GM12878 (cell line): Measurements from ENCODE around the gene C3orf70. TPM values are rescaled to one million over a fixed set of nuclear protein-coding genes. Genes with fewer than 3 reads are reported as not detected.

ENCODE experiments used
- ATAC-seq: fragments of 200-7000 bp; cut with Tn5 transposase; 3 replicates; pipeline ENCODE4 v1.9.1; 2020; ENCODE audit warnings: mild to moderate bottlenecking, moderate library complexity
- BruUV-seq: library from RNA; stranded (reverse); fragments of 400-500 nt; replicated peaks from 2 replicates; lab custom pipeline; 2021; lab: Mats Ljungman, UMichigan
- CTCF ChIA-PET: fragments of 300-600 bp; sonication (Branson Sonifier 250); formaldehyde crosslinking; extraction: SDS; loops from one replicate; lab custom pipeline; 2021; ENCODE audit warnings: inconsistent platforms; lab: Yijun Ruan, JAX
- POLR2A ChIA-PET: fragments of 350-600 bp; formaldehyde crosslinking; extraction: SDS; loops from one replicate; lab custom pipeline; 2021; ENCODE audit warnings: inconsistent platforms; lab: Charles Lee
- RAD21 ChIA-PET: fragments of 300-600 bp; sonication (Branson Sonifier 250); formaldehyde crosslinking; loops from one replicate; lab custom pipeline; 2023; ENCODE audit warnings: antibody characterized with exemption; ENCODE audit not compliant: unreplicated experiment; lab: Charles Lee
- SMC1A ChIA-PET: fragments of 300-600 bp; sonication (Branson Sonifier 250); formaldehyde crosslinking; loops from one replicate; lab custom pipeline; 2023; ENCODE audit not compliant: unreplicated experiment, uncharacterized antibody; lab: Charles Lee
- DNase-seq: peaks from one replicate; pipeline ENCODE4 v3.0.0-alpha.2; 2011; ENCODE audit warnings: low read depth, low spot score
- FAIRE-seq: peaks from 3 replicates; lab custom pipeline; 2011; peaks lifted over from hg19 to GRCh38; lab: Jason Lieb, UNC
- H2AFZ ChIP-seq: 2 replicates; pipeline ENCODE4 v1.6.0; 2011; ENCODE audit warnings: low read depth, low read length, control low read depth; ENCODE audit not compliant: control insufficient read depth
- H3K27ac ChIP-seq: 2 replicates; pipeline ENCODE4 v1.5.1; 2011; ENCODE audit warnings: control low read depth; ENCODE audit not compliant: control insufficient read depth, insufficient read depth
- H3K27me3 ChIP-seq, 2 experiments: replicated peaks in 1 of 2; 2 replicates each; pipeline versions ENCODE4 v1.6.0 to v1.6.1; 2011; ENCODE audit warnings: low read length in 1 of 2; ENCODE audit not compliant: control insufficient read depth in 2 of 2, insufficient read depth in 2 of 2
- H3K36me3 ChIP-seq, 2 experiments: 2 replicates each; pipeline ENCODE4 v1.5.1; 2011; ENCODE audit warnings: low read length in 1 of 2; ENCODE audit not compliant: control insufficient read depth in 2 of 2, insufficient read depth in 2 of 2
- H3K4me1 ChIP-seq: 2 replicates; pipeline ENCODE4 v1.6.1; 2011; ENCODE audit warnings: mild to moderate bottlenecking, low read length, moderate library complexity, mixed read lengths; ENCODE audit not compliant: control insufficient read depth, insufficient read depth
- H3K4me2 ChIP-seq: 2 replicates; pipeline ENCODE4 v1.6.0; 2011; ENCODE audit warnings: control low read depth; ENCODE audit not compliant: control insufficient read depth, insufficient read depth
- H3K4me3 ChIP-seq: fragments of 200-600 bp; sonication (generic); 2 replicates; pipeline ENCODE4 v1.5.1; 2016
- H3K79me2 ChIP-seq: 2 replicates; pipeline ENCODE4 v1.6.0; 2011; ENCODE audit warnings: low read length; ENCODE audit not compliant: control insufficient read depth, insufficient read depth
- H3K9ac ChIP-seq: 2 replicates; pipeline ENCODE4 v1.8.0; 2011; ENCODE audit warnings: low read length, control low read depth, mixed read lengths; ENCODE audit not compliant: control insufficient read depth, insufficient read depth
- H3K9me3 ChIP-seq: replicated peaks from 3 replicates; pipeline ENCODE4 v1.5.1; 2011; ENCODE audit warnings: mild to moderate bottlenecking, low read length; ENCODE audit not compliant: control insufficient read depth, insufficient read depth
- H4K20me1 ChIP-seq: 2 replicates; pipeline ENCODE4 v1.6.0; 2011; ENCODE audit not compliant: control insufficient read depth, insufficient read depth
- ASH2L ChIP-seq: fragments of 300-600, 200-600 bp; sonication (generic); IDR thresholded peaks from 2 replicates; pipeline ENCODE4 v1.6.1; 2017; ENCODE audit warnings: low read depth, mild to moderate bottlenecking, borderline replicate concordance
- BMI1 ChIP-seq: fragments of 450-650 bp; IDR thresholded peaks from 2 replicates; pipeline ENCODE4 v1.6.1; 2016; ENCODE audit warnings: mild to moderate bottlenecking, moderate library complexity, borderline replicate concordance
- ESRRA ChIP-seq: IDR thresholded peaks from 2 replicates; pipeline ENCODE4 v1.6.1; 2012; ENCODE audit warnings: mild to moderate bottlenecking, low read length, improper control_type of control experiment
- IKZF1 ChIP-seq: fragments of 450-650 bp; conservative IDR thresholded peaks from 2 replicates; pipeline ENCODE4 v1.6.1; 2017; ENCODE audit warnings: antibody characterized with exemption, mild to moderate bottlenecking
- JUNB ChIP-seq: IDR thresholded peaks from 2 replicates; pipeline ENCODE4 v1.6.1; 2016; ENCODE audit warnings: antibody characterized with exemption, mild to moderate bottlenecking
- MLLT1 ChIP-seq: fragments of 450-650 bp; IDR thresholded peaks from 2 replicates; pipeline ENCODE4 v1.6.1; 2016; ENCODE audit warnings: mild to moderate bottlenecking
- RAD21 ChIP-seq: IDR thresholded peaks from 2 replicates; pipeline ENCODE4 v1.6.1; 2011; ENCODE audit warnings: mild to moderate bottlenecking, low read depth, low read length, moderate library complexity; ENCODE audit not compliant: insufficient read depth
- SIN3A ChIP-seq: IDR thresholded peaks from 2 replicates; pipeline ENCODE4 v1.6.1; 2012; ENCODE audit warnings: low read depth, low read length, improper control_type of control experiment
- SREBF2 ChIP-seq: IDR thresholded peaks from 2 replicates; pipeline ENCODE4 v1.6.1; 2012; ENCODE audit warnings: mild to moderate bottlenecking, low read length
- SUPT20H ChIP-seq: IDR thresholded peaks from 2 replicates; pipeline ENCODE4 v1.6.1; 2011; ENCODE audit warnings: low read depth, mild to moderate bottlenecking, low read length, moderate library complexity, borderline replicate concordance; ENCODE audit not compliant: control insufficient read depth
- WGBS: methylation state at CpG from one replicate; pipeline ENCODE4 v1.1.6; 2016; ENCODE audit warnings: low lambda C conversion rate; ENCODE audit not compliant: insufficient replicate concordance, insufficient coverage; ENCODE audit errors: missing lambda C conversion rate; 5-methylcytosine and 5-hydroxymethylcytosine counted together
- in situ Hi-C: fragments of 300-500 bp; cut with MboI; formaldehyde crosslinking; loops from 9 replicates; pipeline ENCODE4 v1.14.3; 2018; ENCODE audit warnings: mixed read lengths
- intact Hi-C: fragments of 100-400 bp; cut with micrococcal nuclease; formaldehyde crosslinking; loops from one replicate; pipeline ENCODE4 v1.14.2; 2022; ENCODE audit not compliant: unreplicated experiment
- polyA plus RNA-seq, 11 experiments: library from polyadenylated mRNA; depleted of rRNA in 4 of 11; unstranded in 6 of 11; stranded (reverse) in 5 of 11; fragments of >200 nt; fragmentation: Nextera tagmentation in 4 of 11; fragmentation: Illumina TruSeq in 1 of 11; extraction: Ambion mirVana in 4 of 11; extraction: Trizol in 1 of 11; gene quantifications; 1 replicate in 1 of 11; 2 replicates in 10 of 11; pipeline versions ENCODE4 v1.2.1 to v1.2.3, GENCODE V29; 2011 to 2016; ENCODE audit warnings: inconsistent platforms in 2 of 11, missing spikeins in 2 of 11, low read depth in 1 of 11
- total RNA-seq, 4 experiments: library from RNA; depleted of rRNA in 3 of 4; stranded (reverse); fragments of >200 nt in 3 of 4; fragmentation: Illumina TruSeq in 1 of 4; extraction: Trizol in 1 of 4; gene quantifications; 2 replicates each; pipeline versions ENCODE4 v1.2.1 to v1.2.3, GENCODE V29; 2013 to 2021
- TF ChIP-seq, protein P1 (sequence below): IDR thresholded peaks from 2 replicates; pipeline ENCODE4 v1.6.1; 2012; ENCODE audit warnings: low read depth, low read length, improper control_type of control experiment

The C3orf70 gene
- total and polyA plus RNA-seq, 10 of the 15 experiments (the other 5 are each of a cell fraction or from before 2014, with no cell fraction given), result 0.03 to 0.04 TPM; not detected in 8

GRCh38 chr3:185069037-185070030, 83.5 kb downstream of the C3orf70 start (continued):
- TF ChIP-seq SUPT20H, result no peak
- TF ChIP-seq BMI1, result no peak
- no peak for TF ChIP-seq MLLT1
- TF ChIP-seq ESRRA, result no peak

DNA sequence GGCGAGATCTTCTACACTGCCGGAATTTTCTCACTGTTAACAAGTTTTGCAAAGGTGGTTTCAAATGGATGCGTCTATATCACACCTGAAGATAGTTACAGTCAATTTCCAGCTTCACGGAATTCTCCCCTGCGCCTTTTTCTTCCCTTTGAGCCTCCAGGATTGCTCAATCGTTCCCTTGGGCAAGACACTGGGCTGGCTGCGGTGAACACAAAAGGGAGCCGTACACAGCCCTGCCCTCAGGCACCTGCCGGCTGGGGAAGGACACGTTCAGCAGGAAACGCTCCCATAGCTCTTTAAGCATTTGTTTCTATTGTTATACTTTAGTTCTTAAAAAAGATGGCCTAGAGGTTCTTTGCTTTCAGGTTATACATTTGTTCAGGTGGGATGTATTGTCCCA, 85.7 kb downstream of the C3orf70 start:
- no peak overlapping the region for H3K4me3 ChIP-seq
- no TSS peak for BruUV-seq
- in situ Hi-C loops, result no loop called here
- H2AFZ ChIP-seq, result no peak overlapping the region
- H3K4me2 ChIP-seq, result no peak overlapping the region
- no peaks in the 10 kb centered on the region for H4K20me1 ChIP-seq
- RAD21 ChIA-PET, result no interaction called here
- H3K9ac ChIP-seq, result no peak overlapping the region
- H3K4me1 ChIP-seq, result no peaks in the 10 kb centered on the region
- no peaks in the 10 kb centered on the region for H3K79me2 ChIP-seq
- H3K9me3 ChIP-seq, result no peaks in the 10 kb centered on the region
- WGBS, result 88% methylated on average over 11 of the region's 11 CpGs
- FAIRE-seq, result no peak
- DNase-seq, result no peak
- POLR2A ChIA-PET, result no interaction called here
- intact Hi-C loops, result no loop called here
- H3K27ac ChIP-seq, result no peak overlapping the region
- CTCF ChIA-PET, result no interaction called here
- no peaks in the 10 kb centered on the region for H3K36me3 ChIP-seq
- SMC1A ChIA-PET, result no interaction called here
- no peak for ATAC-seq
- TF ChIP-seq ASH2L (no peak), RAD21 (no peak), IKZF1 (no peak), SIN3A (no peak), JUNB (no peak), SREBF2 (no peak)
- TF ChIP-seq, protein P1, sequence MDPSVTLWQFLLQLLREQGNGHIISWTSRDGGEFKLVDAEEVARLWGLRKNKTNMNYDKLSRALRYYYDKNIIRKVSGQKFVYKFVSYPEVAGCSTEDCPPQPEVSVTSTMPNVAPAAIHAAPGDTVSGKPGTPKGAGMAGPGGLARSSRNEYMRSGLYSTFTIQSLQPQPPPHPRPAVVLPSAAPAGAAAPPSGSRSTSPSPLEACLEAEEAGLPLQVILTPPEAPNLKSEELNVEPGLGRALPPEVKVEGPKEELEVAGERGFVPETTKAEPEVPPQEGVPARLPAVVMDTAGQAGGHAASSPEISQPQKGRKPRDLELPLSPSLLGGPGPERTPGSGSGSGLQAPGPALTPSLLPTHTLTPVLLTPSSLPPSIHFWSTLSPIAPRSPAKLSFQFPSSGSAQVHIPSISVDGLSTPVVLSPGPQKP, result no peak
- TF ChIP-seq, all 136 proteins: peak for 0
- H3K27me3 ChIP-seq, result no peaks in the 10 kb centered on the region
